Neuronal stem cell (in vitro differentiated cells): ENCODE data around the gene GARNL3.

Experiments used
- DNase-seq: peaks from one replicate; pipeline ENCODE4 v3.0.0-alpha.2; 2013; ENCODE audit warnings: low spot score
- H2AFZ ChIP-seq: one replicate; pipeline ENCODE4 v1.6.1; 2013; ENCODE audit warnings: mild to moderate bottlenecking, low read length, inconsistent platforms
- H2AK5ac ChIP-seq: 2 replicates; pipeline ENCODE4 v1.6.1; 2013; ENCODE audit warnings: low read depth, mild to moderate bottlenecking, inconsistent platforms, low read length, moderate library complexity, mixed read lengths
- H2BK120ac ChIP-seq: 2 replicates; pipeline ENCODE4 v1.6.1; 2013; ENCODE audit warnings: low read depth, mild to moderate bottlenecking, inconsistent platforms, low read length, moderate library complexity, mixed read lengths
- H2BK12ac ChIP-seq: one replicate; pipeline ENCODE4 v1.6.1; 2013; ENCODE audit warnings: low read length, inconsistent platforms
- H2BK15ac ChIP-seq: 2 replicates; pipeline ENCODE4 v1.6.1; 2013; ENCODE audit warnings: mild to moderate bottlenecking, low read length, inconsistent platforms, mixed read lengths
- H2BK5ac ChIP-seq: one replicate; pipeline ENCODE4 v1.6.1; 2013; ENCODE audit warnings: inconsistent platforms, mild to moderate bottlenecking, low read length, moderate library complexity
- H3K14ac ChIP-seq: one replicate; pipeline ENCODE4 v1.6.1; 2013; ENCODE audit warnings: low read length, inconsistent platforms
- H3K18ac ChIP-seq: 2 replicates; pipeline ENCODE4 v1.6.1; 2013; ENCODE audit warnings: low read length, inconsistent platforms
- H3K23ac ChIP-seq: 2 replicates; pipeline ENCODE4 v1.6.1; 2013; ENCODE audit warnings: low read depth, mild to moderate bottlenecking, mixed read lengths, low read length, inconsistent platforms; ENCODE audit not compliant: poor library complexity
- H3K27ac ChIP-seq: replicated peaks from 3 replicates; pipeline ENCODE4 v1.5.1; 2013; ENCODE audit warnings: low read length, inconsistent platforms
- H3K27me3 ChIP-seq, 3 experiments: 2 replicates each; pipeline ENCODE4 v1.6.1; 2013; ENCODE audit warnings: low read length in 3 of 3, mild to moderate bottlenecking in 2 of 3, inconsistent platforms in 1 of 3, low read depth in 1 of 3, mixed read lengths in 1 of 3, moderate library complexity in 1 of 3; ENCODE audit not compliant: control insufficient read depth in 3 of 3, insufficient read depth in 3 of 3
- H3K36me3 ChIP-seq, 2 donors: replicated peaks in 1 of 2; 2 replicates each; pipeline ENCODE4 v1.6.1; 2013; ENCODE audit warnings: low read length in 2 of 2; ENCODE audit not compliant: control insufficient read depth in 2 of 2, insufficient read depth in 2 of 2
- H3K4ac ChIP-seq: 2 replicates; pipeline ENCODE4 v1.6.1; 2013; ENCODE audit warnings: inconsistent platforms, mild to moderate bottlenecking, low read length, moderate library complexity
- H3K4me1 ChIP-seq, 2 donors: 1 replicate in 1 of 2; 2 replicates in 1 of 2; pipeline ENCODE4 v1.6.1; 2013; ENCODE audit warnings: low read length in 2 of 2, low read depth in 1 of 2; ENCODE audit not compliant: control insufficient read depth in 2 of 2, insufficient read depth in 1 of 2
- H3K4me2 ChIP-seq: one replicate; pipeline ENCODE4 v1.6.1; 2013; ENCODE audit warnings: mild to moderate bottlenecking, low read length, inconsistent platforms; ENCODE audit not compliant: insufficient read depth, poor library complexity, severe bottlenecking
- H3K4me3 ChIP-seq, 2 donors: 2 replicates each; pipeline ENCODE4 v1.5.1; 2013; ENCODE audit warnings: low read length in 2 of 2, mild to moderate bottlenecking in 2 of 2, inconsistent platforms in 1 of 2, moderate library complexity in 1 of 2
- H3K79me1 ChIP-seq: one replicate; pipeline ENCODE4 v1.6.1; 2013; ENCODE audit warnings: low read depth, mild to moderate bottlenecking, inconsistent platforms, low read length, moderate library complexity
- H3K9ac ChIP-seq: one replicate; pipeline ENCODE4 v1.6.1; 2013; ENCODE audit warnings: mild to moderate bottlenecking, low read depth, low read length, inconsistent platforms; ENCODE audit not compliant: poor library complexity
- H3K9me3 ChIP-seq, 2 donors: replicated peaks in 1 of 2; 2 replicates each; pipeline versions ENCODE3 to v1.6.1; 2013; ENCODE audit warnings: low read length in 2 of 2, mild to moderate bottlenecking in 2 of 2, inconsistent platforms in 1 of 2, low read depth in 1 of 2, mixed read lengths in 1 of 2, moderate library complexity in 1 of 2; ENCODE audit not compliant: control insufficient read depth in 2 of 2, insufficient read depth in 1 of 2
- H4K8ac ChIP-seq: one replicate; pipeline ENCODE4 v1.6.1; 2013; ENCODE audit warnings: low read depth, mild to moderate bottlenecking, inconsistent platforms, low read length, moderate library complexity
- H4K91ac ChIP-seq: one replicate; pipeline ENCODE4 v1.6.1; 2013; ENCODE audit warnings: low read length, low read depth, mild to moderate bottlenecking, inconsistent platforms; ENCODE audit not compliant: poor library complexity
- WGBS, 2 donors: extraction: QIAGEN DNeasy Blood & Tissue Kit; methylation state at CpG; one replicate each; pipeline ENCODE4 v1.1.7; 2013; ENCODE audit warnings: missing lambda C conversion rate in 2 of 2, mixed read lengths in 1 of 2; ENCODE audit not compliant: insufficient read length in 2 of 2, insufficient replicate concordance in 1 of 2; ENCODE audit errors: extremely low coverage in 2 of 2; 5-methylcytosine and 5-hydroxymethylcytosine counted together

The GARNL3 gene

GRCh38 chr9:127305206-127305837 is 40.7 kb downstream of the GARNL3 start:
- Histone ChIP-seq H3K4me1 (peaks cover 0 to 3% of the 10 kb centered on the region in 2 donors), H2BK120ac (no peak overlapping the region), H3K14ac (no peak overlapping the region), H2AFZ (no peak overlapping the region), H3K27ac (no peak overlapping the region), H2BK12ac (no peak overlapping the region), H2AK5ac (no peak overlapping the region), H3K9me3 (no peaks in the 10 kb centered on the region), H3K9ac (no peak overlapping the region), H2BK5ac (no peak overlapping the region), H3K18ac (no peak overlapping the region), H3K79me1 (no peaks in the 10 kb centered on the region), H3K4me2 (no peak overlapping the region), H3K27me3 (no peaks in the 10 kb centered on the region), H2BK15ac (no peak overlapping the region), H3K23ac (no peak overlapping the region), H4K8ac (no peak overlapping the region), H3K4ac (no peak overlapping the region), H3K36me3 (no peaks in the 10 kb centered on the region), H4K91ac (no peak overlapping the region), H3K4me3 (no peak overlapping the region)
- no CpG with 5 or more reads among the region's 1 CpG for WGBS, 2 donors
- no peak for DNase-seq

GRCh38 chr9:127305838-127306226 is 41.3 kb downstream of the GARNL3 start:
- no peaks in the 10 kb centered on the region for H3K36me3 ChIP-seq
- no peak overlapping the region for H3K23ac ChIP-seq
- no peak overlapping the region for H4K91ac ChIP-seq
- WGBS, 2 donors, result no CpG with 5 or more reads among the region's 4 CpGs
- no peaks in the 10 kb centered on the region for H3K79me1 ChIP-seq
- no peak overlapping the region for H2AFZ ChIP-seq
- no peaks in the 10 kb centered on the region for H3K9me3 ChIP-seq
- H3K9ac ChIP-seq, result no peak overlapping the region
- no peak overlapping the region for H3K14ac ChIP-seq
- no peak overlapping the region for H3K18ac ChIP-seq
- H2BK12ac ChIP-seq, result no peak overlapping the region
- no peak overlapping the region for H2AK5ac ChIP-seq
- no peak overlapping the region for H3K4ac ChIP-seq
- no peak overlapping the region for H3K27ac ChIP-seq
- H3K4me2 ChIP-seq, result no peak overlapping the region
- no peak for DNase-seq
- peaks cover 0 to 3% of the 10 kb centered on the region in 2 donors for H3K4me1 ChIP-seq
- H2BK120ac ChIP-seq, result no peak overlapping the region
- no peaks in the 10 kb centered on the region for H3K27me3 ChIP-seq
- H4K8ac ChIP-seq, result no peak overlapping the region
- H2BK5ac ChIP-seq, result no peak overlapping the region
- H3K4me3 ChIP-seq, result no peak overlapping the region
- H2BK15ac ChIP-seq, result no peak overlapping the region

- Histone ChIP-seq H3K18ac (no peak overlapping the region), H3K4ac (no peak overlapping the region), H3K23ac (no peak overlapping the region), H2AK5ac (no peak overlapping the region), H2BK12ac (no peak overlapping the region), H3K14ac (no peak overlapping the region), H2AFZ (no peak overlapping the region), H2BK5ac (no peak overlapping the region), H3K79me1 (no peaks in the 10 kb centered on the region), H3K27ac (no peak overlapping the region), H2BK15ac (no peak overlapping the region), H3K4me1 (peaks cover 0 to 3% of the 10 kb centered on the region in 2 donors), H4K8ac (no peak overlapping the region), H3K9ac (no peak overlapping the region), H3K27me3 (no peaks in the 10 kb centered on the region), H3K36me3 (no peaks in the 10 kb centered on the region), H2BK120ac (no peak overlapping the region), H3K4me2 (no peak overlapping the region), H3K4me3 (no peak overlapping the region), H4K91ac (no peak overlapping the region), H3K9me3 (no peaks in the 10 kb centered on the region)
- WGBS, 2 donors, result no CpG with 5 or more reads among the region's 2 CpGs
- no peak for DNase-seq
Measured at GRCh38 chr9:127307802-127308201, 43.2 kb downstream of the GARNL3 start.

GRCh38 chr9:127308652-127309434 is 44.3 kb downstream of the GARNL3 start:
- H3K23ac ChIP-seq, result no peak overlapping the region
- no peak for DNase-seq
- no peak overlapping the region for H2BK12ac ChIP-seq
- no peak overlapping the region for H2BK5ac ChIP-seq
- H3K18ac ChIP-seq, result no peak overlapping the region
- H3K14ac ChIP-seq, result no peak overlapping the region
- H4K91ac ChIP-seq, result no peak overlapping the region
- no peak overlapping the region for H3K4ac ChIP-seq
- WGBS, 2 donors, result no CpG with 5 or more reads among the region's 3 CpGs
- H2BK120ac ChIP-seq, result no peak overlapping the region
- no peak overlapping the region for H3K4me3 ChIP-seq
- no peaks in the 10 kb centered on the region for H3K79me1 ChIP-seq
- H3K4me2 ChIP-seq, result no peak overlapping the region
- H3K27ac ChIP-seq, result no peak overlapping the region
- H3K4me1 ChIP-seq, result peaks cover 0 to 3% of the 10 kb centered on the region in 2 donors
- H4K8ac ChIP-seq, result no peak overlapping the region
- no peak overlapping the region for H2BK15ac ChIP-seq
- no peaks in the 10 kb centered on the region for H3K27me3 ChIP-seq
- no peak overlapping the region for H3K9ac ChIP-seq
- no peaks in the 10 kb centered on the region for H3K9me3 ChIP-seq
- H3K36me3 ChIP-seq, result peaks cover 0 to 3% of the 10 kb centered on the region in 2 donors
- H2AFZ ChIP-seq, result no peak overlapping the region
- H2AK5ac ChIP-seq, result no peak overlapping the region
